Measurements from ENCODE around the gene DAD1.
A peak's percentile ranks its signal among the peaks of the same experiment; 100 is the strongest.

The DAD1 gene

DNA sequence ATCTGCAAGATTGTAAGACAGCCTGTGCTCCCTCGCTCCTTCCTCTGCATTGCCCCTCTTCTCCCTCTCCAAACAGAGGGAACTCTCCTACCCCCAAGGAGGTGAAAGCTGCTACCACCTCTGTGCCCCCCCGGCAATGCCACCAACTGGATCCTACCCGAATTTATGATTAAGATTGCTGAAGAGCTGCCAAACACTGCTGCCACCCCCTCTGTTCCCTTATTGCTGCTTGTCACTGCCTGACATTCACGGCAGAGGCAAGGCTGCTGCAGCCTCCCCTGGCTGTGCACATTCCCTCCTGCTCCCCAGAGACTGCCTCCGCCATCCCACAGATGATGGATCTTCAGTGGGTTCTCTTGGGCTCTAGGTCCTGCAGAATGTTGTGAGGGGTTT lies 37.4 kb downstream of the DAD1 start:
- Histone ChIP-seq H3K4me3 (no peak overlapping the region), H3K27me3 (no peaks in the 10 kb centered on the region), H3K27ac (no peak overlapping the region), H3K4me1 (peaks cover 0 to 27% (median 22%) of the 10 kb centered on the region in 4 donors), H3K9me3 (no peaks in the 10 kb centered on the region), H3K36me3 (no peaks in the 10 kb centered on the region)
- intact Hi-C loops (cut with DNase I; ENCODE audit: low total_unique reads) = loop anchor here (10.0 kb wide), 1 partner anchor 303 kb away; no protein-coding TSS in a partner anchor
- DNase-seq = no peak
- TF ChIP-seq, protein P1, sequence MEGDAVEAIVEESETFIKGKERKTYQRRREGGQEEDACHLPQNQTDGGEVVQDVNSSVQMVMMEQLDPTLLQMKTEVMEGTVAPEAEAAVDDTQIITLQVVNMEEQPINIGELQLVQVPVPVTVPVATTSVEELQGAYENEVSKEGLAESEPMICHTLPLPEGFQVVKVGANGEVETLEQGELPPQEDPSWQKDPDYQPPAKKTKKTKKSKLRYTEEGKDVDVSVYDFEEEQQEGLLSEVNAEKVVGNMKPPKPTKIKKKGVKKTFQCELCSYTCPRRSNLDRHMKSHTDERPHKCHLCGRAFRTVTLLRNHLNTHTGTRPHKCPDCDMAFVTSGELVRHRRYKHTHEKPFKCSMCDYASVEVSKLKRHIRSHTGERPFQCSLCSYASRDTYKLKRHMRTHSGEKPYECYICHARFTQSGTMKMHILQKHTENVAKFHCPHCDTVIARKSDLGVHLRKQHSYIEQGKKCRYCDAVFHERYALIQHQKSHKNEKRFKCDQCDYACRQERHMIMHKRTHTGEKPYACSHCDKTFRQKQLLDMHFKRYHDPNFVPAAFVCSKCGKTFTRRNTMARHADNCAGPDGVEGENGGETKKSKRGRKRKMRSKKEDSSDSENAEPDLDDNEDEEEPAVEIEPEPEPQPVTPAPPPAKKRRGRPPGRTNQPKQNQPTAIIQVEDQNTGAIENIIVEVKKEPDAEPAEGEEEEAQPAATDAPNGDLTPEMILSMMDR (IDR thresholded peaks at IDR 0.05) = no peak

DNA sequence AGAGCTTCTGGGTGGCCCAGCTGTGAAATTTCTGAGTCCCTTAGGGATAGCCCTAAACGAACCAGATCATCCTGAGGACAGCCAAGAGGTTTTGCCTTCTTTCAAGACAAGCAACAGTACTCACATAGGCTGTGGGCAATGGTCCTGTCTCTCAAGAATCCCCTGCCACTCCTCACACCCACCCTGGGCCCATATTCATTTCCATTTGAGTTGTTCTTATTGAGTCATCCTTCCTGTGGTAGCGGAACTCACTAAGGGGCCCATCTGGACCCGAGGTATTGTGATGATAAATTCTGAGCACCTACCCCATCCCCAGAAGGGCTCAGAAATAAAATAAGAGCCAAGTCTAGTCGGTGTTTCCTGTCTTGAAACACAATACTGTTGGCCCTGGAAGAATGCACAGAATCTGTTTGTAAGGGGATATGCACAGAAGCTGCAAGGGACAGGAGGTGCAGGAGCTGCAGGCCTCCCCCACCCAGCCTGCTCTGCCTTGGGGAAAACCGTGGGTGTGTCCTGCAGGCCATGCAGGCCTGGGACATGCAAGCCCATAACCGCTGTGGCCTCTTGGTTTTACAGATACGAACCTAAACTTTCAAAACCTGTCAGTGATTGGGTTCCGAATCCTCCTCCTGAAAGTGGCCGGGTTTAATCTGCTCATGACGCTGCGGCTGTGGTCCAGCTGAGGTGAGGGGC lies 38.9 kb downstream of the DAD1 start:
- TF ChIP-seq, protein P1 (IDR thresholded peaks at IDR 0.05) = no peak
- intact Hi-C loops (cut with DNase I; ENCODE audit: low total_unique reads) = loop anchor here (10.0 kb wide), 1 partner anchor 305 kb away; no protein-coding TSS in a partner anchor

DNA sequence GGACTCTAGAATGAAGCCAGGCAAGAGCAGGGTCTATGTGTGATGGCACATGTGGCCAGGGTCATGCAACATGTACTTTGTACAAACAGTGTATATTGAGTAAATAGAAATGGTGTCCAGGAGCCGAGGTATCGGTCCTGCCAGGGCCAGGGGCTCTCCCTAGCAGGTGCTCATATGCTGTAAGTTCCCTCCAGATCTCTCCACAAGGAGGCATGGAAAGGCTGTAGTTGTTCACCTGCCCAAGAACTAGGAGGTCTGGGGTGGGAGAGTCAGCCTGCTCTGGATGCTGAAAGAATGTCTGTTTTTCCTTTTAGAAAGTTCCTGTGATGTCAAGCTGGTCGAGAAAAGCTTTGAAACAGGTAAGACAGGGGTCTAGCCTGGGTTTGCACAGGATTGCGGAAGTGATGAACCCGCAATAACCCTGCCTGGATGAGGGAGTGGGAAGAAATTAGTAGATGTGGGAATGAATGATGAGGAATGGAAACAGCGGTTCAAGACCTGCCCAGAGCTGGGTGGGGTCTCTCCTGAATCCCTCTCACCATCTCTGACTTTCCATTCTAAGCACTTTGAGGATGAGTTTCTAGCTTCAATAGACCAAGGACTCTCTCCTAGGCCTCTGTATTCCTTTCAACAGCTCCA lies 39.6 kb downstream of the DAD1 start:
- H3K4me3 ChIP-seq = no peak overlapping the region
- intact Hi-C loops (cut with DNase I; ENCODE audit: low total_unique reads) = no loop called here
- H3K27me3 ChIP-seq = no peaks in the 10 kb centered on the region
- TF ChIP-seq, protein P1 (IDR thresholded peaks at IDR 0.05) = no peak
- H3K9me3 ChIP-seq = no peaks in the 10 kb centered on the region
- no peak for DNase-seq
- no peaks in the 10 kb centered on the region for H3K36me3 ChIP-seq
- H3K4me1 ChIP-seq = peaks cover 0 to 28% (median 23%) of the 10 kb centered on the region in 4 donors
- no peak overlapping the region for H3K27ac ChIP-seq

More for the DNA sequence above, 38.9 kb downstream of the DAD1 start:
- no peaks in the 10 kb centered on the region for H3K36me3 ChIP-seq
- no peak for DNase-seq
- no peak overlapping the region for H3K4me3 ChIP-seq
- H3K4me1 ChIP-seq = peaks cover 0 to 28% (median 23%) of the 10 kb centered on the region in 4 donors
- no peaks in the 10 kb centered on the region for H3K9me3 ChIP-seq
- no peaks in the 10 kb centered on the region for H3K27me3 ChIP-seq
- no peak overlapping the region for H3K27ac ChIP-seq

DNA sequence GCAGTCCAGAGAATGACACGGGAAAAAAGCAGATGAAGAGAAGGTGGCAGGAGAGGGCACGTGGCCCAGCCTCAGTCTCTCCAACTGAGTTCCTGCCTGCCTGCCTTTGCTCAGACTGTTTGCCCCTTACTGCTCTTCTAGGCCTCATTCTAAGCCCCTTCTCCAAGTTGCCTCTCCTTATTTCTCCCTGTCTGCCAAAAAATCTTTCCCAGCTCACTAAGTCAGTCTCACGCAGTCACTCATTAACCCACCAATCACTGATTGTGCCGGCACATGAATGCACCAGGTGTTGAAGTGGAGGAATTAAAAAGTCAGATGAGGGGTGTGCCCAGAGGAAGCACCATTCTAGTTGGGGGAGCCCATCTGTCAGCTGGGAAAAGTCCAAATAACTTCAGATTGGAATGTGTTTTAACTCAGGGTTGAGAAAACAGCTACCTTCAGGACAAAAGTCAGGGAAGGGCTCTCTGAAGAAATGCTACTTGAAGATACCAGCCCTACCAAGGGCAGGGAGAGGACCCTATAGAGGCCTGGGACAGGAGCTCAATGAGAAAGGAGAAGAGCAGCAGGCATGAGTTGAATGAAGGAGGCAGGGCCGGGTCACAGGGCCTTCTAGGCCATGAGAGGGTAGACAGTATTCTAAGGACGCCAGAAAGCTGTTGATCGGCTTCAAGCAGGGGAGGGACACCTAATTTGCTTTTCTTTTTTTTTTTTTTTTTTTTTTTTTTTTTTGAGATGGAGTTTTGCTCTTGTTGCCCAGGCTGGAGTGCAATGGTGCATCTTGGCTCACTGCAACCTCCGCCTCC lies 40.9 kb downstream of the DAD1 start:
- H3K4me1 ChIP-seq = peaks cover 0 to 28% (median 23%) of the 10 kb centered on the region in 4 donors
- TF ChIP-seq, protein P1 (IDR thresholded peaks at IDR 0.05) = no peak
- no peak overlapping the region for H3K4me3 ChIP-seq
- intact Hi-C loops (cut with DNase I; ENCODE audit: low total_unique reads) = no loop called here
- H3K36me3 ChIP-seq = no peaks in the 10 kb centered on the region
- no peaks in the 10 kb centered on the region for H3K9me3 ChIP-seq
- peak overlapping the region; percentile 66 to 75 for H3K27ac ChIP-seq
- DNase-seq = no peak
- H3K27me3 ChIP-seq = no peaks in the 10 kb centered on the region

DNA sequence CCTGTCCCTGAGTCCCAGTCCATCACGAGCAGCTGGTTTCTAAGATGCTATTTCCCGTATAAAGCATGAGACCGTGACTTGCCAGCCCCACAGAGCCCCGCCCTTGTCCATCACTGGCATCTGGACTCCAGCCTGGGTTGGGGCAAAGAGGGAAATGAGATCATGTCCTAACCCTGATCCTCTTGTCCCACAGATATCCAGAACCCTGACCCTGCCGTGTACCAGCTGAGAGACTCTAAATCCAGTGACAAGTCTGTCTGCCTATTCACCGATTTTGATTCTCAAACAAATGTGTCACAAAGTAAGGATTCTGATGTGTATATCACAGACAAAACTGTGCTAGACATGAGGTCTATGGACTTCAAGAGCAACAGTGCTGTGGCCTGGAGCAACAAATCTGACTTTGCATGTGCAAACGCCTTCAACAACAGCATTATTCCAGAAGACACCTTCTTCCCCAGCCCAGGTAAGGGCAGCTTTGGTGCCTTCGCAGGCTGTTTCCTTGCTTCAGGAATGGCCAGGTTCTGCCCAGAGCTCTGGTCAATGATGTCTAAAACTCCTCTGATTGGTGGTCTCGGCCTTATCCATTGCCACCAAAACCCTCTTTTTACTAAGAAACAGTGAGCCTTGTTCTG lies 41.6 kb downstream of the DAD1 start:
- peak; percentile 65 to 82 for DNase-seq
- TF ChIP-seq, protein P1 (IDR thresholded peaks at IDR 0.05) = no peak
- no peaks in the 10 kb centered on the region for H3K36me3 ChIP-seq
- intact Hi-C loops (cut with DNase I; ENCODE audit: low total_unique reads) = no loop called here
- H3K27me3 ChIP-seq = no peaks in the 10 kb centered on the region
- H3K9me3 ChIP-seq = no peaks in the 10 kb centered on the region
- peak overlapping the region; percentile 66 to 75 for H3K27ac ChIP-seq
- peaks cover 0 to 28% (median 23%) of the 10 kb centered on the region in 4 donors for H3K4me1 ChIP-seq
- H3K4me3 ChIP-seq = no peak overlapping the region
